Hypothalamus (tissue), 51 donors: ENCODE measurements around the gene NEUROD2.

Source experiments
- DNase-seq, 51 donors: peaks; one replicate each; lab custom pipeline; 2025; lab: John Stamatoyannopoulos, UW

NEUROD2 gene

GRCh38 chr17:39555368-39555767 is 52.4 kb downstream of the NEUROD2 start:
- no peak for DNase-seq
